RPMI7951 (cell line): ENCODE measurements around the gene SMPDL3B. TPM values are rescaled to one million over a fixed set of nuclear protein-coding genes. Genes with fewer than 3 reads are reported as not detected.

Source experiments
- DNase-seq: peaks from one replicate; pipeline ENCODE4 v3.0.0-alpha.2; 2012; ENCODE audit warnings: low read depth
- total RNA-seq: library from RNA; depleted of rRNA; stranded (reverse); fragments of >200 nt; shearing (Covaris generic); gene quantifications from 2 replicates; pipeline ENCODE4 v1.2.3, GENCODE V29; 2014

SMPDL3B gene
- total RNA-seq, 1 experiment from 2014 or later, result not detected

DNA sequence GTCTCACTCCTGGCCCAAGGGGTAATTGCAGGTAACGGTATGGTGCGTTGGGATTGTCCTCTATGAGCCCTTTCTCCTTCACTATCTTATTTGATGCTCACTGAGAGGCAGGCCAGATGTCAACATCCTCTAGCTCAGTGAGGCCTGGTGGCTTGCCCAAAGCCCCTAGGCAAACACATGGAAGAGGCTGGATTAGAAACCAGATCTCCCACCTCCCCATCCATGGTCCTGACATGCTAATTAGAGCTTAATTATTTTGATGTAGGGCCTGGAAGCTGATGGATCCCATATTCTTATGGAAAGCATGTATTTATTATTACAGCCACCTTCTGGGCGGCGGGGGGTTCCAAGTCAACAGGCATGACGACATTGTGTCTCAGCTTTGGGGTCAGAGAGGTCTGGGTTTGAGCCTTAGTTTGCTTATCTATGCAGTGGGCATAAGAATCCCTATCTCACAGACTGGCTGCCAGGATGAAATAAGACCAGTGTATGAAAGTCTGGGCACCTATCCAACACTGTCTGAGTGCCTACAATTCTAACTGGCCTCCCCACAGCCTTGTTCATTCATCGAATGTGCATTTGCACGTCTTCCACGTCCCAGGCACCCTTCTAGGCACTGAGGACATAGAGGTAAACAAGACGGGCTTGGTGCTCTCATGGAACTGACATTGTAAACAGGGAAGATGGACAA is 6.2 kb downstream of the SMPDL3B start:
- no peak for DNase-seq

DNA sequence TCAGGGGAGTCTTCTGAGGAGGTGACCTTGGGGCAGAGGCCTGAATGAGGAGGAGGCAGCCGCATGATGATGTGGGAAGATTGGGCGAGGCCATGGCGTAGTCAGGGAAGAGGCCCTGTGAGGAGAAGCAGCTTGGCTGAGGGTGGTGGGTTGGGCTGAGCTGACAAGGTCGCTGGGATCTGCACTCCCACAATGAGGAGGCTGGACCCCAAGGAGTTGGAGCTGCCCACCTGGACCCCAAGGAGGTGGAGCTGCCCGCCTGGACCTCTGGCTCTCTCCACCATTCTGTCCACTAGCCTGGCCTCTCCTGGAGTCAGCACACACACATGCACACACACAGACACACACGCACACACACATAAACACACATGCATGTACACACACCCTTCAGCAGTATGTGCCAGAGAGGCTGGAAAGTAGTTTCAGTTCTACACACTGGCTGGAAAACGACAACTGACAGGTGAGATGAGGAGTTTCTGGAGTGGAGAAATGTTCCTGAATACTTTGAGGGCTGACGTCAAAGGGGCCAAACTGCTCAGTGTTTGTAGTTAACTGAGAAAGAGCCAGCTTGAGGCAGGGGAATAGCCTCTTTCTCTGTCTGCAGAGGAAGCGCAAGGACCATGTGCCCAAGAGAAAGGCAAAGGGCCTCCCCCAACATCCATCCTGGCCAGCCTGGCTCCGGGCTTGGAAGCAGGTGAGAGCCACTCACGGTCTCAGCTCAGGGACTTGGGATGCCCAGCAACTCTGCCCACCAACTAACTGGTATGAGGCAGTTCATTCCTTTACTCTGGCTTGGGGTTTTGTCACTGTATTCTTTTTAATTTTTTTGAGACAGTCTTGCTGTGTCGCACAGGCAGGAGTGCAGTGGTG is 7.1 kb downstream of the SMPDL3B start:
- DNase-seq, result no peak

DNA sequence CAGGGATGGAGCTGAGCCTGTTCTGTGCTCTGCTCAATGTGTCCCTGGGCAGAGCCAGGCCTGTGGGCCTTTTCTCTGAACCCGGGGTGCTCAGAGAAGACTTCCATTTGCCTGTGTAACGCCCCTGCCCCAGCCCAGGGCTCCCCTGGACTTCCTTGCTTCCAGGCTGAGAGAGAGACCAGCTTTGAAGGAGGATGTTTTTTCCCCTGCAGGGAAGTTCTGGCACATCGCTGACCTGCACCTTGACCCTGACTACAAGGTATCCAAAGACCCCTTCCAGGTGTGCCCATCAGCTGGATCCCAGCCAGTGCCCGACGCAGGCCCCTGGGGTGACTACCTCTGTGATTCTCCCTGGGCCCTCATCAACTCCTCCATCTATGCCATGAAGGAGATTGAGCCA is 10.2 kb downstream of the SMPDL3B start:
- DNase-seq, result no peak

DNA sequence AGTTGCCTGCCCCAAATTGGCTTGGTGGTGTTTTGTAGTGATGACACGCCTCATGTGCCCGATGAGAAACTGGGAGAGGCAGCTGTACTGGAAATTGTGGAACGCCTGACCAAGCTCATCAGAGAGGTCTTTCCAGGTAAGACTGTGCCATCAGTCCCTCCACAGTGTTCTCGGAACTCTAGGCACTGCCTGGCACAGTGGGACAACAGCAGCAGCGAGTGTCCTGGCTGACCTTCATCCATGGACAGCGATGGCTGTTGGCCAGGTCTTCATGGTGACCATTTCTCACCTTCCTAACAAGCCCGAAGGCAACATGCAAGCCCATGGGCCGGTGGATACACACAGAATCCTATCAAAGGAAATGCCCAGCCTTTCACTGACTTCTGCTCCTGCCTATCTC is 14.2 kb downstream of the SMPDL3B start:
- DNase-seq, result no peak

DNA sequence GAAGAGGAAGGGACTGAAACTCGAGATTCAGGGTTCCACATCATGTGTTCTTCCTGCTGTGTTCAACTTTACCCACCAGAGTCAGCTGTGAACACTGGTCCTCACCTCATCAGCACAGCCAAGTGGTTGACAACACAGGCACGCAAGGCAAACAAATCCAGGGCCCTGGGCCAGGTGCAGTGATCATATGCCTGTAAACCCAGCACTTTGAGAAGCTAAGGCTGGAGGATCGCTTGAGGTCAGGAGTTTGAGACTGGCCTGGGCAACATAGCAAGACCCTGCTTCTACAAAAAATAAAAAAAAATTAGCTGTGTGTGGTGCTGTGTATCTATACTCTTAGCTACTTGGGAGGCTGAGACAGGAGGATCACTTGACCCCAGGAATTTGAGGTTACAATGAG is 16.6 kb downstream of the SMPDL3B start:
- DNase-seq, result no peak

DNA sequence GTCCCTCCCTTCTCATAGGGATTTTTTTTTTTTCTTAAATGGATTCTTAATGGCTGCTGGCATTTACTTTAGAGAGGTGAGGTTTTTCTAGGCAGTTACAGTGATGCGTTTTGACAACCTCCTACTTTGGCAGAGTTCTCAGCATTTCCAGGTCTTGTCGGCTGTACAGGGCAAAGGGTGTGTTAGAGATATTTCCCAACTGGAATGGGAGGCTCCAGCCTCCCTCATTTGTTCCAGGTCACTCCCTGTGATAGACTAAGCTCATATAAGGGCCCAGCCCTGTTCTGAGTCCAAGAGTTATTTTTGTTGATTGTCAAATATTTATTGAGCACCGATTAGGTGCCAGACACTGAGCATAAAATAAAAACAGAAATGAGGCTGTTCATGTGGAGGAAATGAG is 17.3 kb downstream of the SMPDL3B start:
- DNase-seq, result no peak

DNA sequence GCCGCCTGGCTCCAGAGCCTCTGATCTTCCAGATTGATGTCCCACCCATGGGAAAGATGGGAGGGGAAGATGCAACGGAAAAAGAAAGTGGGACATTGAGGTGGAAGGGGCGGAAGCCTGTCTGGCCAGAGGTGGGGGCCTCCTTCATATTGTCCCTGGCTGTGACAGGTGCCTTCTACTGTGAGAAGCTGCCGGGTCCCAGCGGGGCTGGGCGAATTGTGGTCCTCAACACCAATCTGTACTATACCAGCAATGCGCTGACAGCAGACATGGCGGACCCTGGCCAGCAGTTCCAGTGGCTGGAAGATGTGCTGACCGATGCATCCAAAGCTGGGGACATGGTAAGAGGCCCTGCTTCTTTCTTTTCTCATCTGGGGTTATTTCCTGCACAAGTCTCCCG is 19.4 kb downstream of the SMPDL3B start:
- DNase-seq, result no peak

DNA sequence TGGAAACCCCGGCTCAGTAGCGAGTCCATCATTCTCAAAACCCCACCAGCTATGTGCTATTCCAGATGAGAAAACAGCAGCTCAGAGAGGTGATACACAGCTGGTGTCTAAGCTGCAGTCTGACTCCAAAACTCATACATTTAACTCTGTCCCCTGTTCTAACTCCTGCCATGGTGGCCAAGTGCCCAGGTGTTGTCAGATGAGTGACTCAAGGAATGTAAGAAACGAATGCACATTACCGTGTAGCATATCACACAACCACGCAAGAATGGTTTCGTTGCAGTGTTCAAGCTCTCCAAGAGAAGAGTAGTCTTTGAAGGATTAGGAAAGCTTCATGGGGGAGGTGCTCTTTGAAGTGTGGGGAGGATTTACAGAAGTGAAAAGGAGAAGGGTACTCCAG is 20.3 kb downstream of the SMPDL3B start:
- no peak for DNase-seq

DNA sequence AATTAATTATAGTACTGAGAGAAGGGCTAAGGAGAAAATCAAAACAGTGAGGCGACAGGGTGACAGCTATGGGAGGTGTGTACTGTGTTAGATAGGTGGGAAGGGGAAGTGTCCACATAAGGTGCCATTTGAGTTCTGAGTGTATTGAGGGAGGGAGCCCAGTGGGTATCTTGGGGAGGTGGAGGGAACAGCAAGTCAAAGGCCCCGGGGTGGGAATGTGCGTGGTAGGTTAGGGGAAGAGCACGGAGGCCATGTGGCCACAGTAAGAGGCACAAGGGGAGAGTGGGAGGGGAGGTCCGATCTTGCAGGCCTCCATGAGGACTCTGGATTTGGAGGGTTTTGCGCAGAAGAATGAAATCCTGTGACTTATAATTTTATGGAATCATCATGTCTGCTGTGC is 22.0 kb downstream of the SMPDL3B start:
- no peak for DNase-seq

DNA sequence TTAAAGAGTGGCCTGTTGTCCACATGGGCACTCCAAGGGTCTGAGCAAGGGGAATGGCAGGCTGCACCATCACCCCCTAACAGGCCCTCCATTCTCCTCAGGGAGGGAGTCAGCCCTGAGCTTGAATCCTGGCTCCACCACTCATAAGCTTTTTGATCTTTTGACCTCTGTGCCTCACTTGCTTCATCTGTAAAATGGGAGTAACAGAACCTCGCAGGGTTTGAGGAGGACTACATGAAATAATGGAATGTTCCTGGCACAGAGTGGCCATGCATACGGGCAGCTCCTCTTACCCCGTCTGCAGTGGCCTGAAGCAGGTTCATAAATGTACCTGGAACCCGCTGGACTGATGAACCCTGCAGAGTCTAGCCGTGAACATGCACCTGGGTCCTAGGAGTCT is 22.9 kb downstream of the SMPDL3B start:
- DNase-seq, result no peak

DNA sequence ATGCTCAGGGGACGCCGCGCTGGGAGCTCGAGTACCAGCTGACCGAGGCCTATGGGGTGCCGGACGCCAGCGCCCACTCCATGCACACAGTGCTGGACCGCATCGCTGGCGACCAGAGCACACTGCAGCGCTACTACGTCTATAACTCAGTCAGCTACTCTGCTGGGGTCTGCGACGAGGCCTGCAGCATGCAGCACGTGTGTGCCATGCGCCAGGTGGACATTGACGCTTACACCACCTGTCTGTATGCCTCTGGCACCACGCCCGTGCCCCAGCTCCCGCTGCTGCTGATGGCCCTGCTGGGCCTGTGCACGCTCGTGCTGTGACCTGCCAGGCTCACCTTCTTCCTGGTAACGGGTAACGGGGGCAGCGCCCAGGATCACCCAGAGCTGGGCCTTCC is 23.7 kb downstream of the SMPDL3B start:
- no peak for DNase-seq

DNA sequence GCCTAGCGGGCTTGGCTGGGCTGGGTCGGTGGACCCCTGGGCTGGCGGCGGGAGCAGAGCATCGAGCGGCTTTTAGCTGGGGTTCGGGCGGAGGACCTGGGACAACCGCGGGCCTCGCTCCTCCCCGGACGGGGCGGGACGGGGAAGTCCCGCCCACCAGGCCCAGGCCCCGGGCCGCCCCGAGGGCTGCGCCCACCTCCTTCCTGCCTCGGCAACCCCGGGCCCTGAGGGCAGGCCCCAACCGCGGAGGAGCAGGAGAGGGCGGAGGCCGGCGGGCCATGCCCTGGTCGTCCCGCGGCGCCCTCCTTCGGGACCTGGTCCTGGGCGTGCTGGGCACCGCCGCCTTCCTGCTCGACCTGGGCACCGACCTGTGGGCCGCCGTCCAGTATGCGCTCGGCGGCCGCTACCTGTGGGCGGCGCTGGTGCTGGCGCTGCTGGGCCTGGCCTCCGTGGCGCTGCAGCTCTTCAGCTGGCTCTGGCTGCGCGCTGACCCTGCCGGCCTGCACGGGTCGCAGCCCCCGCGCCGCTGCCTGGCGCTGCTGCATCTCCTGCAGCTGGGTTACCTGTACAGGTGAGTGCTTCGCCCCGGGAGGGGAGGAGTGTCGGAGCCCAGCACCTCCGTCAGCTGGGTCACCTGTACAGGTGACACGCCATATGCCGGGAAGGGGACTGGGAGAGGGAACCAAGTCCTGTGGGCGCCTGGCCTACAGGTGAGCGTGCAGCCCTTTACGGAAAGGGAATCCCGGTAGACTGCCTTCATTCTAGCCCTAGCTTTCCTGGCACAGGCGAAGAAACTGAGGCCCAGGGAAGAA is 25.2 kb downstream of the SMPDL3B start, which contains the start of gene XKR8:
Gene XKR8 (plus strand): TSS at position 182 of the 812 bp plus-strand sequence. CDS start 97 bp downstream, at position 279.
- peak; percentile 22 for DNase-seq

DNA sequence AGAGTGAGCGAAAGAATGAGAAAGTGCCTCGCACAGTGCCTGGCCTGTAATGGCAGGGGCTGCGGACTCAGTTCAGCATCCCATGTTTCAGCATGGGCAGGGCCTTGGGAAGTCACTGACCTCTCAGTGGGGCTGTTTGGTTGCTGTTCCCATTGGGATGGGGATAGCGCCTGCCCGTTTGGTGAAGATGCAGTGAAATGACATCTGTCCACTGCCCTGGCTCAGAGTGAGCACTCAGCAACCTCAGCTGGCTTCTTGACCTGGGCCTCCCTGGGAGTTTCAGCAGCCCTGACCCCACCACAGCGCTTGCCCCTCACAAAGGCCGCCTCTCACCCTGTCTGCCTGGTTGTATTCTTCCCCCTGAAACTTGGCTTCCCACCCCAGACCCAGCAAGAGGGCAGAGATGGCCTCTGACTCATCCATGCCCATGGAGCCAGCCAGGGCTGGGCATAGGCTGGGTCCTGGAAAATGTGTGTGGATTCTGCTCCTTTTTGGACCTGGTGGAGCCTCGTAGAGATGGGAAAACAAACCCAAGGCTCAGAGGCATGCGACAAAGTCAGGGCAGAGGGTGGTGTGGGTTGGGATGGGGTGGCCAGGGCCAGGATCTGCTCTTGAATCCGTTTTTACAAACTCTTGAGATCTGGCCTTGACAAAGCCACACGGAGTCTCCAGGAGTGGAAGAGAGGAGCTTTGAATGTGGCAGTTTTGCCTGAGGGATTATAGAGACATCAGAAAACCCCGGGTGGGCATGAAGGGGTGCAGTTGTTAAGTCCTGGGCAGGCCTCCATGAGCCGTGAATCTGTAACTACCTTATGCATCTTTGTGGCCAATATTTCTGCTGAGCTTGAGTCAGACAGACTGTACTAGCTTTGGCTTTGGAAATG is 26.2 kb downstream of the SMPDL3B start:
- DNase-seq, result peak; percentile 9

DNA sequence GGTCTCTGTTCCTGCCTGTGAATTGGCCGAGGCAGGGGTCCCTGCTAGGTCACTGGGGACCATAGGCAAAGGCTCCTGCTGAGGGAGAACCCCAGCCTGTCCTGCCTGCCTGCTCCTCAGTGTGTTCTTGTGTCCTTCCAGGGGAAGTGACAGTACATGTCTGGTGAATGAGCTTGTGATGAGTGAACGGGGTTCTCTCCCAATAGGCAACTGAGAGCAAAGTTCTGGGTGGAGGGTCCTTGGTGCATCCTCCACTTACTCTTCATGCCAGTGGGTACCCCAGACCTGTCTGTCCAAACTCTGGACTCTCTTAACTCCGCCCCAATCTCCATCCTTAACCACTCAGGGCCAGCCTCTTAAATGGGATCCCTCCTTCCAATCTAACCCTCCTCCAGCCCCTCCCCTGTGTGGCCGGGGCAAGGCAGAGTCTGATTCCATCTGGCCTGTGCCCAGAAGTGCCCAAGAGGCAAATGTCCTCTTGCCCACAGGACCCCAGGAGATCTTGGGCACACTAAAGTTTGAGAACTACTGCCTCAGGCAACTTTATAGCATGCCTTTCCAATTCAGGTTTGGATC is 26.9 kb downstream of the SMPDL3B start:
- DNase-seq, result no peak

DNA sequence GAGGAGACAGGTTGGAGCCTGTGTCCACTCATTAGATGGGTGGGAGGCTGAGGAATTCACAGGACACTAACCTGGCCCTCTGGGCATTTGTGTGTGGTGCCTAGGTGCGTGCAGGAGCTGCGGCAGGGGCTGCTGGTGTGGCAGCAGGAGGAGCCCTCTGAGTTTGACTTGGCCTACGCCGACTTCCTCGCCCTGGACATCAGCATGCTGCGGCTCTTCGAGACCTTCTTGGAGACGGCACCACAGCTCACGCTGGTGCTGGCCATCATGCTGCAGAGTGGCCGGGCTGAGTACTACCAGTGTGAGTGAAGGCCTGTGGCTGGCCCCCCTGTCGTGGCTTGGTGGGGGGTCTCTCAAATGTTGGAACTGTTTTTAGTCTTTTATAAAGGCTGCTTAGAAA is 28.6 kb downstream of the SMPDL3B start:
- no peak for DNase-seq

DNA sequence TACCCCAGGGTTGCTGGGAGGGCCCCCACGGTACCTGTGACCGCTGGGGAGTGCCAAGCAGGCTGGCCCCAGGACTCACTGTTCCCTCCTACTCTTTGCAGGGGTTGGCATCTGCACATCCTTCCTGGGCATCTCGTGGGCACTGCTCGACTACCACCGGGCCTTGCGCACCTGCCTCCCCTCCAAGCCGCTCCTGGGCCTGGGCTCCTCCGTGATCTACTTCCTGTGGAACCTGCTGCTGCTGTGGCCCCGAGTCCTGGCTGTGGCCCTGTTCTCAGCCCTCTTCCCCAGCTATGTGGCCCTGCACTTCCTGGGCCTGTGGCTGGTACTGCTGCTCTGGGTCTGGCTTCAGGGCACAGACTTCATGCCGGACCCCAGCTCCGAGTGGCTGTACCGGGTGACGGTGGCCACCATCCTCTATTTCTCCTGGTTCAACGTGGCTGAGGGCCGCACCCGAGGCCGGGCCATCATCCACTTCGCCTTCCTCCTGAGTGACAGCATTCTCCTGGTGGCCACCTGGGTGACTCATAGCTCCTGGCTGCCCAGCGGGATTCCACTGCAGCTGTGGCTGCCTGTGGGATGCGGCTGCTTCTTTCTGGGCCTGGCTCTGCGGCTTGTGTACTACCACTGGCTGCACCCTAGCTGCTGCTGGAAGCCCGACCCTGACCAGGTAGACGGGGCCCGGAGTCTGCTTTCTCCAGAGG is 31.8 kb downstream of the SMPDL3B start:
- no peak for DNase-seq

DNA sequence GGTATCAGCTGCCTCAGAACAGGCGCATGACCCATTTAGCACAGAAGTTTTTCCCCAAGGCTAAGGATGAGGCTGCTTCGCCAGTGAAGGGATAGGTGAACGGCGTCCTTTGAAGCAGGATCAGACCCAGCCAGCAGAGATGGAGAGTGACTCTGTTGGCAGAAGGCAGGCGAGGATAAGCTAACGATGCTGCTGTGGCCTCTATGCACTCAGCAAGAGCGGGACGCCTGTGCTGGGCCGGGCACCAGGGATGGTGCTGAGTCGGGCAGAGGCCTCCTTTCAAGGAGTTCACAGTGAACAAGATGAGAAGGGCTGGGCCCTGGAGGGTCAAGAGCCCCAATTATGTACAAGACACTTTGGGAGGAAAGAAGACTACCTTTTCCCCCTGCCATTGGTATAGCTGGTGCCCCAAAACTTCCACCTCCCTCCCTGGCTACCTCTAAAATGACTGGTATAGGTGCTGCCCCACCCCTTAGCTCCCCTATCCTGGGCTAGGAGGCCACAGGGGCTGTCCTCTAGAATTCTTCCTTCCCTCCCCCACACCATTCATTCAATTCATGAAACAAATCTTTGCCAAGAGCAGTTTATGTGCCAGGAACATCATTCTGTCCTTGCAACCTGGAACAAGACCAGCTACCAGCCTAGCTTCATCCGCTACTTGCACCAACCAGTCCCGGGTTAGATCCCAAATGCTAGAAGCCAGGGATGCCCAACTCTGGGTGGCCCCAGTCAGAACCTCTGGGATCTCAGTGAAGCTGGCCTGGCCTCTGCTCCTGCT is 32.5 kb downstream of the SMPDL3B start:
- DNase-seq, result no peak

DNA sequence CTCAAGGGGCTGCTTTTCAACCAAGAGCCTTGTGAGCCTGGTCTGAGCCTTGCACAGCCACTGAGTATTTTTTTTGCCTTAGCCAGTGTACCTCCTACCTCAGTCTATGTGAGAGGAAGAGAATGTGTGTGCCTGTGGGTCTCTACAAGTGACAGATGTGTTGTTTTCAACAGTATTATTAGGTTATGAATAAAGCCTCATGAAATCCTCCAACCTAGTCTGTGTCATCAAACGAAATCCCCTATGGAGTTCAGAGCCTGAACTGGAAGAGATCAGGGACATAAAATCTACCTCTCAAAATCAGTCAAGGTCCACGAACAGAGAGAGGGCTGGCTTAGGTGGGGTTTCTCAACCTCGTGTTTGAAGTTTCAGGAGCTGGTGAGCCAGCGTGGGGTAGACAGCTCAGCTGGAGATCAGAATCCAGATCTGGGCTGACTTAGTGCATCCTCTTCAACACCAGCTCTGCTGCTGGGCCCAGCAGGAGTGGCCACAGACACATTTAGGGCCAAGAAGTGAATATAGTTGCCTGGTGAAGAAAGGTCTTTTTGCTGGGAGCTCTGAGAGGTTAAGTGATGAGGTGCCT is 33.2 kb downstream of the SMPDL3B start:
- DNase-seq, result no peak

DNA sequence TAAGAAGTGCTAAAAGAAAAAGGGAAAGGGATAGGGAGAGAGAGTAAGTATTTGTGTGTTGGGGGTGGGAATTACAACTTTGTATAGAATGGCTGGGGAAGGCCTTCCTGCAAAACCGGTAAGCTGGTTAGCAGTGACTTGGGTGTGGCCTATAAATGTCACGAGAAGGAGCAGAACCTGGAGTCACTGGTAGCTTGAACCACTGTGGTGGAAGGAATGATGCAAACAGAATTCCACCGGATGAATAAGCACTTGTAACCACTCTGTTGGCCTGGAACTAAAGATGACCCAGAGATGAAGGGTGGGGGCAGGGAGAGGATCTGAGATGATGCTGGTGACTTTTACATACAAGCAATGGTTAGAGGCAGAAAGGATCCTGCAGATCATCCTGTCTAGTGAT is 33.9 kb downstream of the SMPDL3B start:
- DNase-seq, result peak; percentile 85
